Stimulated activated CD4-positive, alpha-beta T cell treated with anti-CD3 and anti-CD28 coated beads, Interleukin-15, amount 100 ng/mL, for 1 hour (primary cell): Measurements from ENCODE around the gene NLRC4.
"Not testable (repeated sequence)": the region's sequence is repeated elsewhere in the genome, so short reads cannot be mapped to it uniquely, and the experiment has no call there.

Experiments
- DNase-seq, 2 donors: peaks; one replicate each; pipeline ENCODE4 v3.0.0-alpha.2; 2020; ENCODE audit warnings: low read depth in 1 of 2, low spot score in 1 of 2

Gene NLRC4, protein sequence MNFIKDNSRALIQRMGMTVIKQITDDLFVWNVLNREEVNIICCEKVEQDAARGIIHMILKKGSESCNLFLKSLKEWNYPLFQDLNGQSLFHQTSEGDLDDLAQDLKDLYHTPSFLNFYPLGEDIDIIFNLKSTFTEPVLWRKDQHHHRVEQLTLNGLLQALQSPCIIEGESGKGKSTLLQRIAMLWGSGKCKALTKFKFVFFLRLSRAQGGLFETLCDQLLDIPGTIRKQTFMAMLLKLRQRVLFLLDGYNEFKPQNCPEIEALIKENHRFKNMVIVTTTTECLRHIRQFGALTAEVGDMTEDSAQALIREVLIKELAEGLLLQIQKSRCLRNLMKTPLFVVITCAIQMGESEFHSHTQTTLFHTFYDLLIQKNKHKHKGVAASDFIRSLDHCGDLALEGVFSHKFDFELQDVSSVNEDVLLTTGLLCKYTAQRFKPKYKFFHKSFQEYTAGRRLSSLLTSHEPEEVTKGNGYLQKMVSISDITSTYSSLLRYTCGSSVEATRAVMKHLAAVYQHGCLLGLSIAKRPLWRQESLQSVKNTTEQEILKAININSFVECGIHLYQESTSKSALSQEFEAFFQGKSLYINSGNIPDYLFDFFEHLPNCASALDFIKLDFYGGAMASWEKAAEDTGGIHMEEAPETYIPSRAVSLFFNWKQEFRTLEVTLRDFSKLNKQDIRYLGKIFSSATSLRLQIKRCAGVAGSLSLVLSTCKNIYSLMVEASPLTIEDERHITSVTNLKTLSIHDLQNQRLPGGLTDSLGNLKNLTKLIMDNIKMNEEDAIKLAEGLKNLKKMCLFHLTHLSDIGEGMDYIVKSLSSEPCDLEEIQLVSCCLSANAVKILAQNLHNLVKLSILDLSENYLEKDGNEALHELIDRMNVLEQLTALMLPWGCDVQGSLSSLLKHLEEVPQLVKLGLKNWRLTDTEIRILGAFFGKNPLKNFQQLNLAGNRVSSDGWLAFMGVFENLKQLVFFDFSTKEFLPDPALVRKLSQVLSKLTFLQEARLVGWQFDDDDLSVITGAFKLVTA

DNA sequence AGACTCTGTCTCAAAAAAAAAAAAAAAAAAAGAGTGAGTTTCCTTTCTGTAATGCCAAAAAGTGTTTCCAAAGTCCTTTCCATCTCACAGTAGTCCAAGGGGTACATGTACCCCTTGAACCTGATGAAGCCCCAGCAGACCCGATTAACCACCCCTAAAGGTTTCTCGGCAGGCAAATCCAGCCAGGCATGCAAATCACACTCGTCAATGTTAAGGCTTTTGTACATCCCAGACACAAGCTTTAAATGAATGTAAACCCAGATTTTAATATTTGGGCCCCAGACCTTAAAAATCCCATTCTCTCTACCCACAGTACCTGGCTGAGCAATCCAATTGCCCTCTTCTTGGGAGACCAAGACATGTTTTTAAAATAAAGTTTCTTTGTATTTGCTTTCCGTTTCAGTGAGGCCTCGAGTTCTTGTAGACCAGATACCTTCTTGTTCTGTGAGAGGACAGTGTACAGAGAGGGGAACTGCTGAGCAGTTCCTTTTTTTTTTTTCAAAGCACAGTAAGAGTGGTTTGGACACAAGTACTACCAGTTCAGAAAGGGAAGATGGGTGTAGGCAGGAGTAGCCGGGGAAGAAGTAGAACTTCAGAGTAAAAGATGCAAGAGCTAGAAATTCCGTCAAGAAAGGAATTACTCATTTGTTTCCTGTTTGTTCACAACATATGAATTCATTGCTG lies at the start of gene NLRC4:
TSS of gene NLRC4 (minus strand) at position 465 of the 684 bp plus-strand sequence. CDS start 8,111 bp downstream, outside the sequence.
- DNase-seq: no peak

DNA sequence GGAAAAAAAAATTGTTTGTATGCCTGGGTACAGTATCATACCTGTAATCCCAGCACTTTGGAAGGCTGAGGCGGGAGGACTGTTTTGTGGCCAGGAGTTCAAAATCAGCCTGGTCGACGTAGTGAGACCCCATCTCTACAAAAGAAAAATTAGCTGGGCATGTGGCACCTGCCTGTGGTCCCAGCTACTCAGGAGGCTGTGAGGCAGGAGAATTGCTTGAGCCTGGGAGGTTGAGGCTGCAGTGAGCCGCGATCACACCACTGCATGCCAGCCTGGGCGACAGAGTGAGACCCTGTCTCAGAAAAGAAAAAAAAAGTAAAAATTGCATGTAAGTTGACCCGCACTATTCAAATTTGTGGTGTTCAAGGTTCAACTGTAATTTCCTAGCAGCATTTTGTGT lies 45.9 kb upstream of the NLRC4 start:
- DNase-seq: no peak

DNA sequence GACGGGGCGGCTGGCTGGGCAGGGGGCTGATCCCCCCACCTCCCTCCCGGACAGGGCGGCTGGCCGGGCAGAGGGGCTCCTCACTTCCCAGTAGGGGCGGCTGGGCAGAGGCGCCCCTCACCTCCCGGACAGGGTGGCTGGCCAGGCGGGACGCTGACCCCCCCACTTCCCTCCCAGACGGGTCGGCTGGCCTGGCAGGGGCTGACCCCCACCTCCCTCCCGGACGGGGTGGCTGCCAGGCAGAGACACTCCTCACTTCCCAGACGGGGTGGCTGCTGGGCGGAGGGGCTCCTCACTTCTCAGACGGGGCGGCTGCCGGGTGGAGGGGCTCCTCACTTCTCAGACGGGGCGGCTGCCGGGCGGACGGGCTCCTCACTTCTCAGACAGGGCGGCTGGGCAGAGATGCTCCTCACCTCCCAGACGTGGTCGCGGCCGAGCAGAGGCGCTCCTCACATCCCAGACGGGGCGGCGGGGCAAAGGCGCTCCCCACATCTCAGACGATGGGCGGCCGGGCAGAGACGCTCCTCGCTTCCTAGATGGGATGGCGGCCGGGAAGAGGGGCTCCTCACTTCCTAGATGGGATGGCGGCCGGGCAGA lies 29.4 kb upstream of the NLRC4 start:
- not testable (repeated sequence) for DNase-seq

DNA sequence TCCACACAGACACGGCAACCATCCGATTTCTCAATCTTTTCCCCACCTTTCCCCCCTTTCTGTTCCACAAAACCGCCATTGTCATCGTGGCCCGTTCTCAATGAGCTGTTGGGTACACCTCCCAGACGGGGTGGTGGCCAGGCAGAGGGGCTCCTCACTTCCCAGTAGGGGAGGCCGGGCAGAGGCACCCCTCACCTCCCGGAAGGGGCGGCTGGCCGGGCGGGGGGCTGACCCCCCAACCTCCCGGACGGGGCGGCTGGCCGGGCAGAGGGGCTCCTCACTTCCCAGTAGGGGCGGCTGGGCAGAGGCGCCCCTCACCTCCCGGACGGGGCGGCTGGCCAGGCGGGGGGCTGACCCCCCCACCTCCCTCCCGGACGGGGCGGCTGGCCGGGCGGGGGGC lies 28.8 kb upstream of the NLRC4 start:
- DNase-seq: not testable (repeated sequence)

DNA sequence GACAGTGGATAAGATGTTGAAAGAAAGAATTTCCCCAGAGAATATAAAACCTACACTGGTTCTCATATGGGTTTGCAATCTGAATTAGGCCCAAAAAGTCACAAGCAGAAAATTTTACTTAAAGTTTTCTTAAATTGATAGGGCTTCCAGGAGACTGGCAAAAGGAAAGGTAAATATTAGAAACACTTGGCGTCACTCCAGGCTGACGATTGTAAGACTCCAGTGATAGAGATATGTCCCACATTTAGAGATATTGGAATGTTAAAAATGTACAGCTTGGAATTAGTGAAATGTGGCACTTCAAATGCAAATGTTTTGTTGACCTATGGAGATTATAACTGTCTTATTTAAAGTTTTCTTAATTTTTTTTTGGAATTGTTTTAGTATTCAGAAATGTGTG lies 27.1 kb upstream of the NLRC4 start:
- DNase-seq: no peak

DNA sequence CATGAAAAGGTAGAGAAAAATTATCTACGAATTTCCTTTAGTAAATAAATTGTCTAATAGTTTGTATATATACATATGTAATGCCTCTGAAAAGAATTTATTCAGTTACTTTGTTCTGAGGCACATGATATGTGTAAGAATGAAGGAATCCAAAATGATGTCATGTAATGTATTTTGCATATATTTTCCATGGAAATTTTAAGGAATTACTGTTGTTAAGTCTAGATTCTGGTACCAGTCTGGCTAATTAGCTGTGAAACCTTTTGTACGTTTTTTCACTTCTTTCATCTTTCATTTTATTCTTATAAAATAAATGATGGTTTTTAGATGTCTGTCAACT lies 25.3 kb upstream of the NLRC4 start:
- DNase-seq: no peak

DNA sequence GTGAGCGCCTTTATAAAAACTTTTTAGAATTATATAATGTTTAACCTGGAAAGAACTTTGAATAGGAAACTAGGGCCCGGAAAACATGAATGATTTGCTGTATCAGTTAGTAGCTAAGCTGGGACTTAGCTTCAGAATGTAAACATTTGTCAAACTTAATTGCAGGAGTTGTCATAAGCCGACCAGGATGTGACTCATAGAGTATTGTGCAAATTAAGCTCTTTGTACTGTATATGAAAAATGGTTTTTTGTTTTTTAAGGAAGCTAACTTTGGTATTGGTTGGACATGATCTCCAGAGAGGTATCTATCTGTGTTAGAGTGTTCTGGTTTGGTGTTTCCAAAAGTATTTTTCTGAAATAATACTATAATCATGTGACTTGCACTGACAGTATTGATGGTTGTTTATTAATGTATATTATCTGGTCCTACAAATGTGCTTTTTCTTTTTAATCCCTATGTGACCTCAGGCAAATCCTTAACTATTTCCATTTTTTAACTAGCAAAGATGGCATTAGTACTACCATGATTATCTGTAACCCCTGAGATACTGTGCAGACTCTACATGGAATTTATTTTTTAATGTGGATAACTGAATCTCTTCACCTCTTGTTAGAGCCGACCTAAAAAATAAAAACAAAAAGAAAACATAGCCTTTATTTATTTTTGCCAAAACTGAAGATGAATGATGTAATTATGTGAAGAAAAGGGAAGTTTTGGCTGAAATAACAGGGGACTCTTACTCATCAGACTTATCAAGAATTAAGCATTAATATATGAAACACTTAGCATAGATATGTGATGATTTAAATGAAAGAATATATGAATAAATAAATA lies 24.7 kb upstream of the NLRC4 start:
- no peak for DNase-seq

DNA sequence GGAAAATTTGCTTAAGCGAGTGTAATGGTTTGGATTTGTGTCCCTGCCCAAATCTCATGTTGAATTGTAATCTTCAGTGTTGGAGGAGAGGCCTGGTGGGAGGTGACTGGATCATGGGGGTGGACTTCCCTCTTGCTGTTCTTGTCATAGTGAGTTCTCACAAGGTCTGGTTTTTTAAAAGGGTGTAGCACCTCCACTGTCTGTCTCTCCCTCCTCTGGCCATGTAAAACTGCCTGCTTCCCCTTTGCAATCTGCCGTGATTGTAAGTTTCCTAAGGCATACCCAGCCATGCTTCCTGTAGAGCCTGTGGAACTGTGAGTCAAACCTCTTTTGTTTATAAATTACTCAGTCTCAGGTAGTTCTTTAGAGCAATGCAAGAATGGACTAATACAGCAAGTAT lies 19.6 kb upstream of the NLRC4 start:
- no peak for DNase-seq

DNA sequence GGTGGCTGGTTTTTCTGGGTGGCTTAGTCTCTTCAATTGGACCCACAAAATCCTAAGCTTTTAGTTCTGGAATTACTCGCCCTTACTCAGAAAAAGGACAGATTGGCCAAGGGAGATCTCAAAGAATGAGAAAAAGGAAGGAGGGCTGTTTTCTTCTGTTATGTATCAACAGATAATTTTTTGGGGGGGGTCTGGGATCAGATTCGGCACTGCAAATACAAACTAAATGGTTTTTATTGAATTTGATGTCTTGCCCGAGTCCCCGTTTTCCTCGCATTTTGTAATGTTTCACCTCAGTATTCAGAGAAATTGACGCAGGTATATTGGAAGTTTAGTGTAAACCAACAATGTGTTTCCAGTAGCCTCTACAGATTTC lies 13.8 kb upstream of the NLRC4 start:
- no peak for DNase-seq

DNA sequence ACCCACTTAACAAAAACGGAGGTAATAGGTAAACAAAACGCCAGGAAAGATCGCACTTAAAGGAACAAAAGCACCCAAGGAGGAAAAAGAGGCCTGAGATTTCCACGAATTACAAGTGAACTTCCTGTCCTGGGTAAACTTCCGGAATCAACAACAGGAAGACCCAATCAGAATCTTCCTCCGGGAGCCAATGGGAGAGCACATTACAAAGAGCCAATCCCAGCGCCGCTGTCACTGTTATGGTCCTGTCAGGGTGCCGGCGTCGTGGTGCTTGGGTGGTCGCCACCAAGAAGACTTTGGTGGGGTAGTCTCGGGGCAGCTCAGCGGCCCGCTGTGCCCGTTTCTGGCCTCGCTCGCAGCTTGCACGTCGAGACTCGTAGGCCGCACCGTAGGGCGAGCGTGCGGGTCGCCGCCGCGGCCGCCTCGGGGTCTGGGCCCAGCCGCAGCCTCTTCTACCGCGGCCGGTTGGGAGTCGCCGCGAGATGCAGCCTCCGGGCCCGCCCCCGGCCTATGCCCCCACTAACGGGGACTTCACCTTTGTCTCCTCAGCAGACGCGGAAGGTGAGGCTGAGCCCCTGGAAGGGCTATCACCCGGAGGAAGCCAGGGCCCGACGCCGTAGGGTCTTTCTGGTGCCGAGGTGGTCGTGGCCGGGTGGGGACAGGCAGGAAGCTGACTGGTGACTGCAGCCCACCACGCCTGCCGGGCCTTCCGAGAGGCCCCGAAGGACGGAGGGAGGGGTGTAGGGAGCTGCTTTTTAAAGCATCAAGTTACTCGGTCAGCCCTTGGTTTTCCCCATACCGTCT lies 13.2 kb upstream of the NLRC4 start, which contains the start of gene YIPF4:
TSS of gene YIPF4 (plus strand) at position 231 of the 804 bp plus-strand sequence. CDS start at position 483, 252 bp downstream.
- peak; percentile 74 to 83 for DNase-seq

DNA sequence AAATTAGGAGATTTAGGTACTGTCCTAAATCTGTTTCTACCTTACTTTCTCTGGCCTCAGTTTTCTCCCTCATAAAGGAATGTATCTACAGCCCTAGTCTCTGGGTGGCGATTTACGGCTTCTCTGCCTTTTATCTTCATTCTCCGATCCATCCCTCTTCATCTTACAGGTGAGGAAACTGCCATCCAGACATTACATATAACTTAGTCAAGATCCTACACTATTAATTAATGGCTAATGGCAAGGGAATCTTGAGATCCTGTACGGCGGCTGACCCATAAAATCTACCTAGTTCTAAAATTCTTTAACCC lies 12.6 kb upstream of the NLRC4 start:
- no peak for DNase-seq

DNA sequence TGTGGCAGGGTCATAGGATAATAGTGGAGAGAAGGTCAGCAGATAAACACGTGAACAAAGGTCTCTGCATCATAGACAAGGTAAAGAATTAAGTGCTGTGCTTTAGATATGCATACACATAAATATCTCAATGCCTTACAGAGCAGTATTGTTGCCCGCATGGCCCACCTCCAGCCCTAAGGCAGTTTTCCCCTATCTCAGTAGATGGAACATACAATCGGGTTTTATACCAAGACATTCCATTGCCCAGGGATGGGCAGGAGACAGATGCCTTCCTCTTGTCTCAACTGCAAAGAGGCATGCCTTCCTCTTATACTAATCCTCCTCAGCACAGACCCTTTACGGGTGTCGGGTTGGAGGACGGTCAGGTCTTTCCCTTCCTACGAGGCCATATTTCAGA lies 11.1 kb upstream of the NLRC4 start:
- not testable (repeated sequence) for DNase-seq

DNA sequence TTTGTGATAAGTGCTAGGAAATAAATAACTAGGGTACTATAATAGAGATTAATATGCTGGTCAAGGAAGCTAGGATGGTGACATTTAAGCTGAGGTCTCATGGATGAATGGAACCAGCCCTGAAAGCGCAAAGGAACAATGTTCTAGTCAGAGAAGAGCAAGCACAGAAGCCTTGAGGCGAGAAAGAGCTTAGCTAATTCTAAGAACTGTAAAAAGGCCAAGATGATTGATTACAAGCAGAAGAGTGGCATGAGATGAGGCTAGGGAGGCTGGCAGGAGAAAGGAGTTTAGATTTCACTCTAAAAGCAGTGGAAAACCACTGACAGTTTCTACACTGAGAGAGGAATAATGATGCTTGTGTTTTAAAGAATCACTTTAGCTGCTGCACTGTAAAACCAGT lies 9.6 kb upstream of the NLRC4 start:
- no peak for DNase-seq

DNA sequence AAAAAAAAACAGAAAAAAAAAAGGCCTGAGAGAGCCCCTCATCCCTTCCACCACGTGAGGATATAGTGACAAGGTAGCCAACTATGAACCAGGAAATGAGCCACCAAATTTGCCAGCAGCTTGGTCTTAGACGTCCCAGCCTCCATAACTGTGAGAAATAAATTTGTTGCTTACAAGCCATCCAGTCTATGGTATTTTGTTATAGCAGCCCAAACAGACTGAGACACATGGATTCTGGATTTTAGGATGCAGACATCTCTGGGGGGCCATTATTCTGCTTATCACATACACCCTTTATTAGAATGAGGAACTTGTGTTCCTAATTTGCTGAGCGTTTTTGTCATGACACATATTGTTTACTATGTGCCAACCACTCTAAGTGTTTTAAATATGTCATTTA lies 7.6 kb upstream of the NLRC4 start:
- no peak for DNase-seq

DNA sequence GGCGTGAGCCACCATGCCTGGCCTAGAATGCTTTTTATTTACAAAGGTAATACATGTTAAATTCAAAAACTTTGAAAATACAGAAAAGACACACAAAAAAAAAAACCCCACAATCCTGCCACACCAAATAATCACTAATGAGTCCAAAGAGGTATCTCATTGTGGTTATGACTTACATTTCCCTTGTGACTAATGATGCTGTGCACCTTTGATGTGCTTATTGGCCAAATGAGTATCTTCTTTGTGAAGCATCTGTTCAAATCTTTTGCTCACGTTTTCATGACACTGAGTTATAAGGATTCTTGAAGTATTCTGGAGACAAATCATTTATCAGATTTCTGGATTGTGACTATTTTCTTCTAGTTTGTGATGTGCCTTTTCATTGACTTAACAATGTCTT lies 6.4 kb upstream of the NLRC4 start:
- DNase-seq: no peak

DNA sequence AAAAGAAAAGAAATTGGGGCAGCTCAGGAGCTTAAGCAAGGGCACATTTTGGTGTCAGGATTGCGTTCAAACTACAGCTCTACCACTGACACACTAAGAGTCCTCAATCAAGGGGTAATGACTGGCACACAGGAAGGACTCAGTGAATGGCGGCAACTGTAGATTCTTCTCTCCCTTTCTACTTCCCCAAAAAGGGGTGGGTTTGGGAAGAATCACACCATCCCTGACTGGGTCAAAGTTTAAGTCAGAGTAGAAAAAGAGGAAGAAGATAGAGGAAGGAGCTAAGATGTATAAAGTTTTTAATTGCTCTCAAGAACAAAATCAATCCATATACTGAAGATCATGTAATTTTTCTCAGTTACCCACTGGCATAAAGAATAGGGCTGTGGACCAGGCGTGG lies 2.6 kb downstream of the NLRC4 start:
- DNase-seq: no peak

DNA sequence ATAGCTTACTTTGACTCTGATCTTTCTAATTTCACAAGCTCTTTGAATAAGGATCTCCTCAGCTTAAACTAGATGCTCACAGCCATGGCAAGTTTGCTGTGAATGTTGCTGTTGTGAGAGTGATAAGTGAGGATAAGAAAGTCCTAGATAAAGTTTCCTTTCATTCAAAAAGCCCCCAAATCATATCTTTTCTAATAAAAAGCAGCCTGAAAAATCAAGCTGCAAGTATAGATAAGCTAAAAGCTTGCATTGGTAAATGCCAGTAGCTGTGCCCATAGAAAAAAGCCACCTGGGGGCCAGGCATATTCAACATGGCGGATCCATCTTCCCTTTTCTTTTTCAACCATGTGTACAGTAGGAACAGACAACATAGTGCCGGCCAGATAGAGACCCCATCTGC lies 4.3 kb downstream of the NLRC4 start:
- DNase-seq: no peak

DNA sequence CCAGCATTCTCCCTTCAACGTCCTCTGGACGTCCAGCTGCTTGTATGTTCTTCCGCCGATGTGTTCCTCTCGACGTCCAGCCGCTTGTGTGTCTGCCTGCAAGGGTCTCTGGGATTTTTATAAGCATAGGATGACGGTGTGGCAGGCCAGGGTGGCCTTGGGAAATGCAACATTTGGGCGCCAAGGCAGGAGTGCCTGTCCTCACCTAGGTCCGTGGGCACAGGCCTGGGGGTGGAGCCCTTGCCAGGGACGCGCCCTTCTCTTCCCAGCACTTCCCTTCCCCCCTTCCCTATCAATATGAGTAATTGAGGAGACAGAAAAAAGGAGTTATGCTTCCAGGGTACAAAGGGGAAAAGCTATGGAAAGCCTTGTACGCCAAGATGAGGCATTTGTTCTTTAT lies 6.4 kb downstream of the NLRC4 start:
- DNase-seq: no peak

DNA sequence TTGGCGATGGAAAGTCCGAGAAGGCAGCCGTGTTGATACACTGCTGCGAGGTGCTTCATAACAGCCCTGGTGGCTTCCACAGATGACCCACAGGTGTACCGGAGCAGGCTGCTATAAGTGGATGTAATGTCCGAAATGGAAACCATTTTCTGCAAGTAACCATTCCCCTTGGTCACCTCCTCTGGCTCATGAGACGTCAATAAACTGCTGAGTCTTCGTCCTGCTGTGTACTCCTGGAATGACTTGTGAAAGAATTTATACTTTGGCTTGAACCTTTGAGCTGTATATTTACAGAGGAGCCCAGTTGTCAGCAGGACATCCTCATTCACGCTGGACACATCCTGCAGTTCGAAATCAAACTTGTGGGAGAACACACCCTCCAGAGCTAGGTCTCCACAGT lies 14.4 kb downstream of the NLRC4 start:
- DNase-seq: no peak
